ENCODE measurements around the gene AMH. TPM values are rescaled to one million over a fixed set of nuclear protein-coding genes. Genes with fewer than 3 reads are reported as not detected.

Gene AMH
- total RNA-seq, 2 experiments from 2014 or later, result 3.3 to 3.5 TPM

- Mint-ChIP-seq H3K27me3 (no peaks in the 10 kb centered on the region), H3K4me3 (no peak overlapping the region), H3K36me3 (ENCODE audit: low read depth) (peaks cover 51% of the 10 kb centered on the region), H3K27ac (no peak overlapping the region), H3K4me1 (ENCODE audit: low read depth) (peaks cover 13% of the 10 kb centered on the region), H3K9me3 (no peaks in the 10 kb centered on the region)
- DNase-seq (no peak), ATAC-seq (ENCODE audit: poor library complexity) (no peak)
- no peaks in the 10 kb centered on the region for H3K27me3 ChIP-seq (ENCODE audit: control insufficient read depth in 1 of 2, insufficient read depth in 2 of 2, low read length in 2 of 2)
- H3K27ac ChIP-seq (ENCODE audit: low read depth in 1 of 2, low read length in 2 of 2), result no peak overlapping the region
- ChIA-PET POLR2A (no interaction called here), CTCF (interaction anchor here (0.6 kb wide), 1 partner anchor 1251 kb away, joined by 3 read pairs; no protein-coding TSS in a partner anchor)
- H3K4me3 ChIP-seq (ENCODE audit: low read length), result no peak overlapping the region
- TF ChIP-seq, protein P1, sequence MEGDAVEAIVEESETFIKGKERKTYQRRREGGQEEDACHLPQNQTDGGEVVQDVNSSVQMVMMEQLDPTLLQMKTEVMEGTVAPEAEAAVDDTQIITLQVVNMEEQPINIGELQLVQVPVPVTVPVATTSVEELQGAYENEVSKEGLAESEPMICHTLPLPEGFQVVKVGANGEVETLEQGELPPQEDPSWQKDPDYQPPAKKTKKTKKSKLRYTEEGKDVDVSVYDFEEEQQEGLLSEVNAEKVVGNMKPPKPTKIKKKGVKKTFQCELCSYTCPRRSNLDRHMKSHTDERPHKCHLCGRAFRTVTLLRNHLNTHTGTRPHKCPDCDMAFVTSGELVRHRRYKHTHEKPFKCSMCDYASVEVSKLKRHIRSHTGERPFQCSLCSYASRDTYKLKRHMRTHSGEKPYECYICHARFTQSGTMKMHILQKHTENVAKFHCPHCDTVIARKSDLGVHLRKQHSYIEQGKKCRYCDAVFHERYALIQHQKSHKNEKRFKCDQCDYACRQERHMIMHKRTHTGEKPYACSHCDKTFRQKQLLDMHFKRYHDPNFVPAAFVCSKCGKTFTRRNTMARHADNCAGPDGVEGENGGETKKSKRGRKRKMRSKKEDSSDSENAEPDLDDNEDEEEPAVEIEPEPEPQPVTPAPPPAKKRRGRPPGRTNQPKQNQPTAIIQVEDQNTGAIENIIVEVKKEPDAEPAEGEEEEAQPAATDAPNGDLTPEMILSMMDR (IDR thresholded peaks at IDR 0.05), result no peak
- H3K4me1 ChIP-seq (ENCODE audit: insufficient read depth, low read length), result peaks cover 18% of the 10 kb centered on the region
- intact Hi-C loops (cut with DNase I, micrococcal nuclease), result no loop called here
- H3K36me3 ChIP-seq (ENCODE audit: insufficient read depth, low read length), result peaks cover 64% of the 10 kb centered on the region
- no peaks in the 10 kb centered on the region for H3K9me3 ChIP-seq (ENCODE audit: control insufficient read depth in 1 of 2, insufficient read depth in 1 of 2, low read length in 2 of 2)
Measured at GRCh38 chr19:2213799-2214198, 35.3 kb upstream of the AMH start.

- no peaks in the 10 kb centered on the region for H3K27me3 ChIP-seq (ENCODE audit: control insufficient read depth in 1 of 2, insufficient read depth in 2 of 2, low read length in 2 of 2)
- peaks cover 18% of the 10 kb centered on the region for H3K4me1 ChIP-seq (ENCODE audit: insufficient read depth, low read length)
- CTCF ChIA-PET, result no interaction called here
- H3K27me3 Mint-ChIP-seq, result no peaks in the 10 kb centered on the region
- ATAC-seq (ENCODE audit: poor library complexity) (no peak), DNase-seq (no peak)
- POLR2A ChIA-PET, result no interaction called here
- TF ChIP-seq, protein P1 (IDR thresholded peaks at IDR 0.05), result no peak
- peaks cover 13% of the 10 kb centered on the region for H3K4me1 Mint-ChIP-seq (ENCODE audit: low read depth)
- no peaks in the 10 kb centered on the region for H3K9me3 ChIP-seq (ENCODE audit: control insufficient read depth in 1 of 2, insufficient read depth in 1 of 2, low read length in 2 of 2)
- no peaks in the 10 kb centered on the region for H3K9me3 Mint-ChIP-seq
- H3K36me3 ChIP-seq (ENCODE audit: insufficient read depth, low read length), result peaks cover 67% of the 10 kb centered on the region
- no peak overlapping the region for H3K27ac Mint-ChIP-seq
- H3K36me3 Mint-ChIP-seq (ENCODE audit: low read depth), result peaks cover 51% of the 10 kb centered on the region
- intact Hi-C loops (cut with DNase I, micrococcal nuclease), result no loop called here
- no peak overlapping the region for H3K27ac ChIP-seq (ENCODE audit: low read depth in 1 of 2, low read length in 2 of 2)
- H3K4me3 Mint-ChIP-seq, result no peak overlapping the region
- H3K4me3 ChIP-seq (ENCODE audit: low read length), result no peak overlapping the region
Measured at GRCh38 chr19:2214251-2214650, 34.9 kb upstream of the AMH start.

- no peak overlapping the region for H3K27ac ChIP-seq (ENCODE audit: low read depth in 1 of 2, low read length in 2 of 2)
- peak overlapping the region; percentile 74 for H3K27ac Mint-ChIP-seq
- ATAC-seq (ENCODE audit: poor library complexity), result peak; percentile 87
- TF ChIP-seq, protein P1 (IDR thresholded peaks at IDR 0.05), result no peak
- intact Hi-C loops (cut with DNase I, micrococcal nuclease), result no loop called here
- peaks cover 54% of the 10 kb centered on the region for H3K36me3 Mint-ChIP-seq (ENCODE audit: low read depth)
- ChIA-PET POLR2A (interaction anchor here (0.6 kb wide), 1 partner anchor 73 kb away, joined by 3 read pairs; no protein-coding TSS in a partner anchor), CTCF (interaction anchor here (1.1 kb wide), 1 partner anchor 59 kb away, joined by 6 read pairs; no protein-coding TSS in a partner anchor)
- no peaks in the 10 kb centered on the region for H3K27me3 Mint-ChIP-seq
- no peaks in the 10 kb centered on the region for H3K9me3 ChIP-seq (ENCODE audit: control insufficient read depth in 1 of 2, insufficient read depth in 1 of 2, low read length in 2 of 2)
- H3K4me3 Mint-ChIP-seq, result peak overlapping the region; percentile 62
- peaks cover 73% of the 10 kb centered on the region for H3K36me3 ChIP-seq (ENCODE audit: insufficient read depth, low read length)
- peaks cover 13% of the 10 kb centered on the region for H3K4me1 Mint-ChIP-seq (ENCODE audit: low read depth)
- H3K9me3 Mint-ChIP-seq, result no peaks in the 10 kb centered on the region
- H3K4me3 ChIP-seq (ENCODE audit: low read length), result peak overlapping the region; percentile 21
- peak in 13 of 14 experiments; percentile 27 to 75 (median 50) for DNase-seq
- H3K27me3 ChIP-seq (ENCODE audit: control insufficient read depth in 1 of 2, insufficient read depth in 2 of 2, low read length in 2 of 2), result no peaks in the 10 kb centered on the region
- H3K4me1 ChIP-seq (ENCODE audit: insufficient read depth, low read length), result peaks cover 18% of the 10 kb centered on the region
Measured at GRCh38 chr19:2215281-2215751, 33.8 kb upstream of the AMH start.

All from CD4-positive, alpha-beta T cell (primary cell).